HFF-Myc (cell line): ENCODE data around the gene PAPOLB.

Experiments used
- DNase-seq: peaks from one replicate; pipeline ENCODE4 v3.0.0-alpha.2; 2011; ENCODE audit warnings: low read depth; ENCODE audit errors: extremely low read depth
- H3K4me3 ChIP-seq: replicated peaks from 2 replicates; pipeline ENCODE4 v1.5.1; 2011; ENCODE audit warnings: low read depth, mild to moderate bottlenecking, control low read depth, low read length
- CTCF ChIP-seq: IDR thresholded peaks from 2 replicates; pipeline ENCODE4 v1.5.1; 2012; ENCODE audit warnings: mild to moderate bottlenecking, low read depth, low read length, control low read depth; ENCODE audit errors: missing control alignments

Gene PAPOLB

GRCh38 chr7:4831723-4832495 lies 29.9 kb downstream of the PAPOLB start:
- no peak overlapping the region for H3K4me3 ChIP-seq
- no peak for DNase-seq
- TF ChIP-seq CTCF = no peak

- TF ChIP-seq CTCF = peak; percentile 95
- peak; percentile 22 for DNase-seq
- H3K4me3 ChIP-seq = no peak overlapping the region
These were observed 31.7 kb downstream of the PAPOLB start for GRCh38 chr7:4830176-4830575.

GRCh38 chr7:4828720-4829383 lies 33.0 kb downstream of the PAPOLB start:
- no peak for TF ChIP-seq CTCF
- DNase-seq = no peak
- no peak overlapping the region for H3K4me3 ChIP-seq

GRCh38 chr7:4825081-4825480 lies 36.7 kb downstream of the PAPOLB start:
- no peak for DNase-seq
- no peak overlapping the region for H3K4me3 ChIP-seq
- TF ChIP-seq CTCF = no peak

- DNase-seq = no peak
- no peak overlapping the region for H3K4me3 ChIP-seq
- TF ChIP-seq CTCF = no peak
These were observed 37.6 kb downstream of the PAPOLB start for GRCh38 chr7:4824120-4824775.

- DNase-seq = no peak
- no peak overlapping the region for H3K4me3 ChIP-seq
- no peak for TF ChIP-seq CTCF
These were observed 38.2 kb downstream of the PAPOLB start for GRCh38 chr7:4823441-4824119.
